EL (cell line): ENCODE results near the gene SLC12A1.
A peak's percentile ranks its signal among the peaks of the same experiment; 100 is the strongest.

Experiments used
- DNase-seq: peaks from one replicate; pipeline ENCODE4 v3.0.0-alpha.2; 2016

The SLC12A1 gene

DNA sequence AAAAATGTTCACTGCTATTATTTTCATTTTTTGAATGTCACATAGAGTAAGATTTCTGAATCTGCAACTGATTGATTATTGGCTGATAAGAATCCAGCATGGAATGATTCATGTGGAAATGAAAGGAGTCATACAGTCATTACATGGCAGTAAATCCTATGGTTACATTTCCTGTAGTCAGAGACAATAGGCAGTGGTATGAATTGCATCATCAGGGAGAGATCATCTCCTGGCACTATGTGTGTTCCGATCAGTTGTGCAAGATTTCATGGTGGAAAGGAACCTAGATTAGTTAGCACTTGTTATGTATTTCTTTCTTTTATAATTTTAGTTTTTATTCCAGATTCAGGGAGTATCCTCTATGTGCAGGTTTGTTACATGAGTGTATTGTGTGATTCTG, 38.8 kb downstream of the SLC12A1 start:
- DNase-seq = no peak

DNA sequence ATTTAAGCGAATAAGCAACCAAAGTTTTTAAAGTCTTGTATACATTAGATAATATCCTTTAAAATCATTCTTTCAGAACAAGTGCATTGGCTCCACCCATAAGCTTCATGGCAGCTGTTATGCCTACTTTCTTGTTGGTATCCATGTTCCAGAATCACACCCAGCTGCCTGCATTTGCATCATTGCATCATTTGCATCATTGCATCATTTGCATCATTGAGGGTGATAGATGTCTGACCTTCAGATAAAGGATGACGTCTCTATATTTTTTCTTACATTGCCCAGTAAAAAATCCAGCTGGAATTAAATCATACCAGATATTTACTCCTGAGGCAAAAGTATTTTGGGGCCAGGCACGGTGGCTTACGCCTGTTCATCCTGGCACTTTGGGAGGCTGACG, 42.3 kb downstream of the SLC12A1 start:
- DNase-seq = no peak

DNA sequence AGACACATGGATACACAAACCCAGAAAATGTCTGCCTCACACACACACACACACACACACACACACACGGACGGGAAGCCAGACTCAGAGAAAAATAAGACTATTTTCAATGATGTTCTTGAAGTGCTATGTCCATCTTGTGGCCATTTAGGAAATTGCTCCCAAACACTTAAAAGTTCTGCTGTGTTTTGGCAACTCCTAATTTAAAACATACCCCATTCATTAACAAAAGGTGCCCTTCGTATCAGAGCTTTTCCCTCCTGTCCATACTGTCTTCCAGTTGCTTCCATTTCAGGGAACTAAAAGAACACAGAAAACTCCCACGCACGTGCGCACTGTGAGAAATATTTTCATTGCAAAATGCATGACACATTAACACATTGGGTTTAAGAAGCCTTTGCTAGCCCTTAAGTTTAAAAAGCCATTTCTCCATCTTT, 44.6 kb downstream of the SLC12A1 start:
- peak; percentile 63 for DNase-seq

DNA sequence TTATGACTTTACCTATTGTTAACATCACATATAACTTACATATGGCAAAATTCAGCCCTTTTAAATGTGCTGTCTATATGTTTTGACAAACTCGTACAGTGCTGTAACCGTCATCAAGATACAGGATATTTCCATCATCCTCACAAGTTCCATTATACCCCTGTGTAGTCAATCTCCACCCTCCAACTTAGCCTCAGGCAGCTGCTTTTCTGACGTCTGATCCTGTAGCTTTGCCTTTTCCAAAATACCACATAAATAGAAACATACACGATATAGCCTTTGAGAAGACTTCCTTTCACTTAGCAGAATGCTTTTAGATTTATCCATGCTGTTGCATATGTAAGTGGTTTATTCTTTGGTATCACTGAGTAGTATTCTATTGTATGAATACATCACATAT, 47.1 kb downstream of the SLC12A1 start:
- no peak for DNase-seq

DNA sequence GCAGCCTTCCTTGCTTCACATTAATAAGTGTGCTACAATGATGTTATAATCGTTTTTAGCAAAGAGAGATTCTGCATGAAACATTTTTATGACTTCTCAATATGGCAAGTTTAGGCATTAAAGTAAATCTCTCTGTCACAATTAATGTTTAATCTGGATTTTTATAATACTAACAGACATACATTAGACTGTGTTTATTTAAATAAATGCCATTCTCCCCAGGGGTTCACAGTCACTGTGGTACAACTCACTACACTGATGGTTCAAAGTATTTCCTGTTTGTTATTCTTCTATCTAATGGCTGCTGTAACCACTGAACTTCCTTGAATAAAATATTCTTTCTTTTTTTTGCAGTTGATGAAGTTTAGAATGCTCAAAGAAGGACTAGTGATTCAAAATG, 59.0 kb downstream of the SLC12A1 start:
- no peak for DNase-seq

DNA sequence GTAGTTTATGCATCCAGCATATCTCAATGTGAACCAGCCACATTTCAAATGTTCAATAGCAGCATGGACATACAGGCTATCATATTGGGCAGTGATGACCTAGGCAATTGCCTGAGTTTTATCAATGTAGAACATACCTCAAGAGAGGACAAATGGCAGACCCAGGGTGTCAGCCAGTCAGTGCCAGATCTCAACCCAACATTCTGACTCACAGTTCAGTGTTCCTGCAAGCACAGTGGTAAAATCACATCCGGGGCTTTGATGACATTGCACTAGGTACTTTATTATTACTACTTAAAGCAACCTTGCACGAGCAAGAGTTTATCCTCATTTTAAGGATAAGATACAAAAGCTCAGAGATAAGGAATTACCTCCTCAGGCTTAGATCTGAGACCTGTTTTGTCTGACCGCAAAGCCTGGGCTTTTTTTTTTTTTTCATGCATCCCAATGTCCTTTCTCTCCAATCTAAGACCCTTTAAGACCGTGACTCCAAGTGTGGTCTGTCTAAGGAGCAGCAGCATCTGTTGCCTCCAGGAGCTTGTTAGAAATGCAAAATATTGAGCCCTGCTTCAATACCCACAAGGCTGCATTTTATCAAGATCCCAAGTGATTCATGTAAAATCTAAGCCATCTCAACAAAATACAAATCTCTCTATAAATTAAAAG, 60.1 kb downstream of the SLC12A1 start:
- peak; percentile 11 for DNase-seq

DNA sequence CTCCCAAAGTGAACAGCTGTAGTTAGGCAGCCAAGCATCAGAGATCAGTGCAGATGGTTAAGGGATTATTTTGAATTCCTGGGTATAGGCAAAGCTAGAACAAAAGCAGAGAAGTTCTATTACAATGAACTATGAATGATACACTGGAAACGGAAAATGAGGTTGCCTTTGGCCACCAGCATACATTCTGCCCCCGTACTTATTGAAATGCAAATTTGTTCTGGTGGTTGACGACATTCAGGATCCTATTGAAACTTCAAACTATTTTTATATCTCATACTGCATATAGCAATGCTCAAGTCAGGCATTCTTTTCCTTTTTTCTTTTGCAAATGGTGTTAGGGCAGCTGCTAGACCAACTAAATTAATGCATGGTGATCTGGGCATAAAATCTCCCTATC, 61.7 kb downstream of the SLC12A1 start:
- no peak for DNase-seq

DNA sequence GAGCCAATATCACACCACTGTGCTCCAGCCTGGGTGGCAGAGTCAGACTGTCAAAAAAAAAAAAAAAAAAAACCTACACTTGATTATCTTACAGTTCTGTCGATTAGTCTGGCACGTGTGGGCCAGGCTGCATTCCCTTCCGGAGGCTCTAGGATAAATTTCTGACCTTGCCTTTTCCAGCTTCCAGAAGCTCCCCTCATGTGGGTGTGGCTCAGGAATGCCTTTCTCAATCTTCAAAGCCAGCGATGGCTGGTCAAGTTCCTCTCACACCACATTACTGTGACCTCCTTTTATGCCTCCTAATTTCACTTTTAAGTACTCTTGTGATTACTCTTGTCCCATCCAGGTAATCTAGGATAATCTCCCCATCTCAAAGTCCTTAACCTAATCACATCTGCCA, 66.9 kb downstream of the SLC12A1 start:
- DNase-seq = no peak

DNA sequence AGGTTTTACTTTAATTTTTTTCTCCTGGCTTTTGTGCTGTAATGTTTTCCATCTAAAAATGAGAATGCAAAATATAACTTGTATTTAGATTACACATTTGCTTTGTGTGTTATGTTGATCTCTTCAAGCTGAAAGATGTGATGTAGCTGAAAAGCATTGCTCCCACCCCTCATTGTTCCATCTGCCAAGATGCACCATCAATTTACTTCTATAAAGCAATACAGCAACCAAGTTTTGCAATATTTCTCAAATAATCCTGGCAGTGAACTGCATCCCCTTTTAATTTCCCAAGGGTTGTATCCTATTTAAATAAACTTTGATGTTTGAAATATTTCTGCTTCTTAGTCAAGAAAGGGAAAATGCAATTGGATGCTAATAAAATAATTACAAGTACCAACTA, 72.6 kb downstream of the SLC12A1 start:
- DNase-seq = no peak

DNA sequence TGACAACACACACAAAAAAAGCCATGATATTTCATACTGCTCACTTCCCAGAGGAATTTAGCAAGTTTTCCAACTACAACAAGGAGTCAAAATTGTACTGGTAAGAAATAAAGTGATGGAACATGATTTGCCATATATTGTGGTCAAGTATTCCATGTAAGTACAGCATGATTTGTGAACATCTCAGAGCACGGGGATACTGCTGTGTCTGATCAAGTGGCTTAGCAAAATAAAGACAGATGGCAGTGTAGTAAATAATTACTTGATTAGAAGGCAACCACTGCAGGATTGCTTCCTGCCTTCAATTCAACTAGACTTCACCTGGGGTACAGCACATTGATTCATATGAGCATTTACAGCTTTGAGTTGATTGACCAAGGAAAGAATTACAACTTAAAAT, 73.5 kb downstream of the SLC12A1 start:
- DNase-seq = no peak

DNA sequence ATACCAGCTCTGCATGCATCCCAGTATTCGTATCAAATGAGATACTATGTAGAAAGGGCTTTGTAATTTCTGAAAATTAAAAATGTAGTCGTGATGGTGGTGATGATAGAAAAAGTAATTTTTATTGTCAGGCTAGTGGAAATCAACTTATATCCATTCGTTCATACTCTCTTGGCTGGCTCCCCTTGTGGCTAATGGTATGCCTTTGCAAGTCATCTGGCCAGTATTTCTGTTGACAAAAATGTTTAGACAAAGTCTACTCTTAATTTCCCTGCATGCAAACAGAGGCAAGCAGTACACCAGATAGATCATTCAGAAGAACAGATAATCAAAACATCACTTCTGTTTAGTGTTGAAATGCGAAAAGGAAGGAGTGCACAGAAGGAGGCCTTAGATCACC, 75.6 kb downstream of the SLC12A1 start:
- DNase-seq = no peak

DNA sequence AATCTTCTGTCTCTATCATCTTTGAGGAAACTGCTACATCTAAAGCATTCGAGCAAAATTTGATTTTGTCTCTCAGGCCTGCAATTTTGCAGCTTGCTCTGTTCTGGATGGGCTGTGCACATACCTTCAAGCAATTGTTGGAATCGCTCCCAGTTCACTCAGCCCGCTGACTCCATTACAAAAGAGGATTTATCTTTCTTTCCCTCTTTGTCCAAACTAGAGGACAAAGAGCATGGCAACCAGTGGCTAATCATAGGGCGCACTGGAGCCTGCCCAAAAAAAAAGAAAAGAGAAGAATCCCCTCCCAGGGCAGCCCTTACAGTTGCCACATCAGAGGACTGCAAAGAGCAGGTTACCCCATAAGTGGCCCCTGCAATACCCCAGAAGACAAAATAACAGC, 76.1 kb downstream of the SLC12A1 start:
- DNase-seq = no peak

DNA sequence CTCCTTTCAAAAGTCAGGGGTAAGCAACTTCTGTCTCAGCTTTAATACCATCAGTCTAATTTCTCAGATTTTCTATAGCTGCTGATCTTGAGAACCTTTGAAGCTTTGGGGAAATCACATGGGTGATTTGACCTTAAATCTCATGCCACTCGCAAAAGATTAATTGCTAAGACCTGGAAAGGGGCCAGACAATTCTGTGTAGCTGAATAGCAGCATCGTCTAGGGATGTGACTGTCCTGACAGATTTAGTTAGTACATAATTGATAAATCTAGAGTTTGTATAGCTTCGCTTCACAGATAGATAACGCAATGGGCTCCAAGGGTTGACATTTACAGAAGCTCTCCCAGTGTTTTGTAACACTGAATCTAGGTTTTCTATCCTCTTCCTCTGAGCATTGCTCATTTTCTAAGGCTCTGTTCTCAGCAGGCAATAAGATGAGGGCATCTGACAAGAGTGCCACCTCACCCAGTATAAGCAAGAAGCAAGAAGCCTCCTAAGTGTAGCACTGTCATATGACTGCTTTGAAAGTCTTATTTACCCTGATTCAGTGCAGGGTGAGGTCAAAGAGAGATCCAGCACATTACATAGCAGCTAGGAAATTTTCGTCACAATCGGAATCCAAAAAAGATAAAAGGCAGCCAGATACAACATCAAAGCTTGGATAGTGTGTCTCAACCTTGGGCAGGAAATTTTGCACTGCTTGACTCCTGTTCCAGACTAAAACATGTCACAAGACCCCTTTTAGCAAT, 77.5 kb downstream of the SLC12A1 start:
- DNase-seq = no peak

DNA sequence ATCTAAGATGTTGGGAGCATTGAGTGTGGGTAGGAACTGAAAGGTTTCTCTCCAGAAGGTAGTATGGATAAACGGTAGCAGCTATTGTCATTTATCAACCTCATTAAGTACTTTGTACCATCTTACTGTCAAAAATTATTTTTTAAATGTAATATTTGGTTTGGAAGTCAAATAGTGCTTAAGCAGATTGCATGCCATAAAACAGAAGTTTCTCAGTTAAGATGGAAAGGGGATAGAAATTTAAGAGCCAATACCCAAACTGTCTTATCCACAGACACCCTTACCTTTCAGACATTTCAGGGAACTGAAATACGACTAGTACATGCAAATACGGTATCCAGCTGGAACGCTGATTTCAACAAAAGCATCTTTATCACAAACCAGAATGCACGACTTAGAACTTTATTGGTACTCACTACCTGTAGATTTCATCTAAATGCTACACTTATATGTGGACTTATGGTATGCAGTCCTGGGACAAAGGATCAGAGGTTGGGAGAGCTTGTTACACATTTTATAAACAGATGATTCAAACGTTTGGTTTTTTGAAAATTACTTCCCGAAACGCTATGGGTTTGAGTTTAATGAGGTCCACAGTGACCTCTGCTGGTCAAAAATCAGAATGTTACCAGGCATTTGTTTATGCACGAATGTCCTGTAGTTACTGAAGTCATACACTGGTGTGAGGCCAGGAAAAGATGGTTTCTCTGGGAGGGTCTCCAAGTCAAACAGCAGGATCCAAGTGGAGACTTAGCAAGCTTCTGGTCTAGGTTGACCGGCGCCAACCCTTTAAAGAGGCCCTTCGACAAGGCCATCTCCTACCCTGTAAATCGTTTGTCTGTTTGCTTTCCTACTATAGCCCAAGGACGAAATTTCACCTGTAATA, 79.5 kb downstream of the SLC12A1 start:
- DNase-seq = peak; percentile 76

DNA sequence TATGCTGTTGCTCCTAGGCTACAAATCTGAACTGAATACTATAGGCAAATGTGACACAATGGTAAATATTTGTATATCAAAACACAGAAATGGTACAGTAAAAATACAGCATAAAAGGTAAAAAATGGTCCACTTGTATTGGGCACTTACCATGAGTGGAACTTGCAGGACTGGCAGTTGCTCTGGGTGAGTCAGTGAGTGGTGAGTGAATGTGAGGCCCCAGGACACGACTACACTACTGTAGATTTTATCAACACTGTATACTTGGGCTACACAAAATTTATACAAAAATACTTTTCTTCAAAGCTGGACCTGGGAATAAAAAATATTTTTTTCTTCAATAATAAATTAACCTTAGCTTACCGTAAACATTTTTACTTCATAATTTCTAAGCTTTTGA, 83.5 kb downstream of the SLC12A1 start:
- peak; percentile 7 for DNase-seq

DNA sequence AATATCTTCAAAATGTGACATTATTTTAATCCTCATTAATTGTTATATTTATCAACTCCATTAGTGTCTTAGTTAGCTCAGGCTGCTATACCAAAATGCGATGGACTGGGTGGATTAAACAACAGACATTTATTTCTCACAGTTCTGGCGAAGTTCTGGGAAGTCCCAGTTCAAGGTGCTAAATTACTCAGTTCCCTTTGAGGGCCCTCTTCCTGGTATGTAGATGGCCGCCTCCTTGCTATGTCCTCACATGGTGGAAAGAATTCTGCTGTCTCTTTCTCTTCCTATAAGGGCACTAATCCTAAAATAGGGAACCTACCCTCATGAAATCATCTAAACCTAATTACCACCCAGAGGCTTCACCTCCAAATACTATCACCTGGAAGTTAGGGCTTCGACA, 86.4 kb downstream of the SLC12A1 start:
- DNase-seq = no peak

DNA sequence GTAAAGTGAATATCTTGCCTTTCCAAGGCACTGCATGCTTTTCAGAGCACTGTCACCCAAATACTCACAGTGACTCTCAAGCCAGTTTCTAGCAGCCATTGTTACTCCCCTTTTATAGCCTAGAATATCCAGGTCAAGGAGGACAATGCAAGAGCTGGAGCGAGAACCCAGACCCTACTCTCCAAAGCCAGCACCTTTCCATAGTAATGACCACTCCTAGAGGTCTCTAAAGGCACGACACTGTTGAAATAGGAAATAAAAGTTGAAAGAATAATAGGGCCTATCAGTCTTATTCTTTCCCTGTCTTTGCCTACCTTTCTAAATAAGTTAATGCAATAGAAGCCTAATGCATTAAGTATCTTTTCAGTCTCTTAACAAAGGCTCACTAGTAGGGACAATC, 91.6 kb downstream of the SLC12A1 start:
- DNase-seq = no peak

DNA sequence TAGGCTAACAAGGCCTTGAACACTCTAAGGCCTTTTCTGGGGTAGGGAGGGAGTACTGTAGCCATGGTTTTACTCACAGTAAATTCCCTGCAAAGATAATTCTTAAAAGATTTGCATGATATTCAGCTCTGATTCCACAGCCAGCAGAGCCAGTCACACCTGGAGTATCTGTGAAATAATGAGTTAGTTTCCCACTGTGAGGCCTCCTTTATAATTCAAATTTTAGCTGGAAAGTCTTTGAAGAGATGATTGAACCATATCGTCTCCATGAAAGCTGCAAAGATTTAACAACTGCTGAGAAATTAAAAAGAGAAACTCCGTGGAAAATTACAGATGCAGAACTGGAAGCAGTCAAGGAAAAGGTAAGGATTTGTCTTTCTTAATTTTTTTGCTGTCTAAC, 92.8 kb downstream of the SLC12A1 start:
- no peak for DNase-seq

DNA sequence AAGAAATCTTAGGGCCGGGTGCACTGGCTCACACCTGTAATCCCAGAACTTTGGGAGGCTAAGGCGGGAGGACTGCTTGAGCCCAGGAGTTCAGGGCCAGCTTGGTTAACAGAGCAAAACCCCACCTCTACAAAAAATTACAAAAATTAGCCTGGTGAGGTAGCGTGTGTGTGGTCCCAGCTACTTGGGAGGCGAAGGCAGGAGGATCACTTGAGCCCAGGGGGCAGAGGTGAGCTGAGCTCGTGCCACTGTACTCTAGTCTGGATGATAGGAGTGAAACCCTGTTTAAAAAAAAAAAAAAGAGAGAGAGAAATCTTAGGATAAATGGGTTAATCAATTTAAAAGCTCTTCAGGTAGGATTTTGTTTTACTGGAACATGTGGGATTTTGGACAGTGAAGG, 93.9 kb downstream of the SLC12A1 start:
- no peak for DNase-seq

DNA sequence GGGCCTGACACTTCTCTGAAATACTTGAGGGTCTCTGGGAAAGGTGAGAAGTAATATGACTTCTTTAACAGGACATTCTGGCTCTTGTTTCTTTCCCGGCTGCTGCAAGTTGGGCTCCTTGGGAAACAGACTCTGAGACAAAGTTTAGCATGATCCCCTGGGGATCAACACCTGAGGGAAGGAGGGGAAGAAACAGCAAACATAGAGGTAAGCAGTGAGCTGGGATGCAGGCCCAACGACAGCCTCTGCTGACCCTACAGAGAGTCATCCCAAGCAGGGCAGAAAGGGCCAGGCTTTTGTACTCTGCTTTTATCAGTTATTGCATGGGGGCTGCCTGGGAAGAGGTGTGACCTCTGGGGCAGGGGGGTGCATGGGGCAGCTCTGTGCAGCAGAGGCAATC, 98.3 kb downstream of the SLC12A1 start:
- no peak for DNase-seq

DNA sequence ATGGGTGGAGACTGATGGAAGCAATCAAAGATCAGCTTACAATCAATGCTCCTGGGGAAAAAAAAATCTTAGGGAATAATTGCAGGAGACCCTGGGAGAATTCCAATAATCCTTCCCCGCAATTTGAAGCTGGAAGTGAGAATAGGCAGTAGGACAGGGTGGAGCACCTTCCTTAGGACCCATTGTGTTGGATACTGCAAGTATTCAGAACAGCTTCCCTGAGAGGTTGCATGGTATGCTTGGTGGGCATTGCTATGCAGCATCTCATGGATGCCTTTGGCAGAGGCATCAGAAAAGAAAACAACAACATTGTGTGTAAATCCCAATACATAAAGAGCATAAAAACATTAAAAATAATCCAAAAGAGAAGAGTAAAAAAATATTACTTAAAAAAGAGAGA, 100.5 kb downstream of the SLC12A1 start:
- DNase-seq = no peak

DNA sequence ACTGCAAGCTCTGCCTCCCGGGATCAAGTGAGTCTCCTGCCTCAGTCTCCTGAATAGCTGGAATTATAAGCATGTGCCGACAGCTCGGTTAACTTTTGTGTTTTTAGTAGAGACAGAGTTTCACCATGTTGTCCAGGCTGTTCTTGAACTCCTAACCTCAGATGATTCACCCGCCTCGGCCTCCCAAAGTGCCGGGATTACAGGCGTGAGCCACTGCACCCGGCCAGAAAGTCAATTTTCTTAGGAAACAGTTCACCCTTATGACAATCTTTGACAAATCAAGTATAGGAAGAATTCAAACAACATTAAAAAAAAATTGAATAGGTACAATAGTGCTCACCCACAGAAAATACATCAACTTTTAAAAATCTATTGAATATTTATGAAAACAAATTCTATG, 101.5 kb downstream of the SLC12A1 start:
- no peak for DNase-seq

DNA sequence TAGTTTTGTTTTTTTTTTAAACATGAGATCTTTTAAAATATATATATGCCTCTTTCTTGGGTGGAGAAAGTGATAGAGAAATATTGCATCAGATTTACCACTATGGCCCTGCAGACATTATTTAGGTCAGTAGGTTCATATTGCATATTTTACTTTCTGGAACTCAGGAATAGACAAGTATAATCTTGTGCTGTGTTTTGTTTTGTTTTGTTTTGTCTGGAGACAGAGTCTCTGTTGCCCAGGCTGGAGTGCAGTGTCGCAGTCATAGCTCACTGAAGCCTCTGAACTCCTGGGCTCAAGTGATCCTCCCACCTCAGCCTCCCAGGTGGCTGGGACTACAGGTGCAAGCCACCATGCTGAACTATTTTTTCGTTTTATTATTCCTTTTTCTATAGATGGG, 103.6 kb downstream of the SLC12A1 start:
- no peak for DNase-seq

DNA sequence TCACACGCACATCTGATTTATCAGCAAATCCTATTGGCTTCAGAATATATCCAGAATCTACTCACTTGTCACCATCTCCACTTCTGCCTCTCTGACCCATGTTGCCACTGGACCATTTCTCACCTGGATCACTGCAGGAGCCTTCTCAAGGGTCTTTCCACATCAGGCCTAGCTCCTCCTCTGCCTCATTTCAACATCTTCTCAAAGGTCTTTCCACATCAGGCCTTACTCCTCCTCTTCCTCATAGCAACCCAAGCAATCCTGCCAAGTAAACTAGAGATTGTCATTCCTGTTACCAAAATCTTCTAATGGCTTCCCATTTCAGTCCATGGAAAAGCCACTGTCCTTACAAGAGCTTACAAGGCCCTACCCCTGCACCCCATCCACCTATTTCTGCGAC, 107.1 kb downstream of the SLC12A1 start:
- DNase-seq = no peak
